Measurements from ENCODE around the gene STK32B. TPM values are rescaled to one million over a fixed set of nuclear protein-coding genes. Genes with fewer than 3 reads are reported as not detected.

The STK32B gene
- total RNA-seq, 1 experiment from 2014 or later: 17.4 TPM

DNA sequence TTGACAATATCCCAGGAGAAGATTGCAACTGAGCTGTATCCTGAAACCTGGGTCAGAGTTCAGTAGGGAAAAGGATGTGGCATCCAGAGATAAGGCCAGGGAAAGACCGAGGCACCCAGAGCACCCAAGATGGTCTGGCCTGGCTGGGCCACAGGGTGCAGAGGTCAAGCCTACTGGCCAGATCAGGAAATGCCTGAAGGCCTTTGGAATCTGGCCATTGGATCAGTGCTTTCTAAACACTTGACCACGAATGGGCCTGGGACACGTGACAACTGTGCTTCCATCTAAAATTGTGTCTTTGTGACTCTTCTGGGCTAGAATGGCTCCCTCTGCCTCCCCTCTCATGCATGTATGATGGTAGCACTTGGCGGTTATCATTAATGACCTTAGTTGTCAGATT is 340.2 kb downstream of the STK32B start:
- DNase-seq (ENCODE audit: low read depth): no peak

DNA sequence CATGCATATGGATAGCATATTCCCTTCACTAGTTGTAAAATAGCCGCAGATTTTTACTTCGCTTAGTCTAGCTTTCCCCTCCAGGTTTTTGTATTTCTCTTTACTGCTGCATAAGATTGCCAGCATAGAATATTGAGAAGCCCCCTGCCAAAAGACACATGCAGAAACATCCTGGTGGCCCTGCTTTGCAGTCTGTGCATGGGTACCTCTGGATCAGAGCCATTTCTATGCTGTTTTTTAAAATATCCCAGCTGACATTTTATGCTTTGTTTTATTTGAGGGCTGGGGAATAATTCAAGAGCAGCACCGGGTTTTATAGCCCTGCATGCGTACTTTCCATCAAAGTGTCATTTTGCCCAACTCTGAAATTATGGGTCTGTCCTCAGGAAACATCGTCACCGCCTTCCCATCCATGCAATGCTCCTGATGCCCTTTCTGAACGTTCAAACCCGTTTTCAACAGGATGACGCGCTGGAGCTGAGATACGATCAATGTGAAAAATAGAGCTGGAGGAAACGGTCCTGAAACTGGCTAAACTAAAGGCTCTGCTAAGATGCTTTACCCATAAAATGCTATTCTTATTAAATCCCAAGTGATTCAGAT is 342.7 kb downstream of the STK32B start:
- no peak for DNase-seq (ENCODE audit: low read depth)

DNA sequence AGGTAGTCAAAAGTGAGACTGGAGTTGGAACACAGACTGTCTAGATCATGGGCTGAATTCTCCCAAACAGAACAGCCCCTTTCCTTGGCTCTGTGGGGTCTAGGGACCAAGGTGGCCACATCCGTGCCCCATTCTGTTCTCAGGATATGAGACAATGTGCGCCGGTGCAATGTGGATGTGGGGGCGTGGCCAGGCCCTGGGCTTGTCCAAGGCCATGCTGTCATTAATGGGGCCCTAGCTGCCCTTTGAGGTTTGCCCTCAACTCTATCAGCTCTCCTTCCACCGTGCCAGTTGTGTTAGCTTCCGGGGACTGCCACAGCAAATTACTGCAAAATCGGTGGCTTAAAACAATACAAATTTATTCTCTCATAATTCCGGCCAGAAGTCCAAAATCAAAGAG is 344.5 kb downstream of the STK32B start:
- no peak for DNase-seq (ENCODE audit: low read depth)

DNA sequence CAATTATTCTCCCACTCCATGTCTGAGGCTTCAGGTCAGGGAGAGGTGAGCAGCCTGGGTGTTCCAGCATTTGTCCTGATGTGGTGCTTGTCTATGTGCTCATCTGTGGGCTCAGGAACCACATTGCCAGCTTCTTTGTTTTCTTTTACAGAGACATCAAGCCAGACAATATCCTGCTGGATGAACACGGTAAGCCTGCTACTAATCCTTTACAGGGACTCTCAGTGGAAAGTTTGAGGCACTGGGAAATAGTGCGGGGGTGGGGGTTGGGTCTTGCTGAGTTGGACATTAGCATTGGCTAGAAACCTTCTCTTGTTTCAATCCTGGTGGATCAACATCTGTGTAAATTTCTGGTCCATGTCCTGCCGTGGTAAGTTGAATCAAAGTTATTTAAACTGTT is 346.8 kb downstream of the STK32B start:
- no peak for DNase-seq (ENCODE audit: low read depth)

GRCh38 chr4:5399124-5399523 is 347.8 kb downstream of the STK32B start:
- DNase-seq (ENCODE audit: low read depth): peak; percentile 42

- no peak for DNase-seq (ENCODE audit: low read depth)
Measured at GRCh38 chr4:5399790-5400421, 348.6 kb downstream of the STK32B start.

DNA sequence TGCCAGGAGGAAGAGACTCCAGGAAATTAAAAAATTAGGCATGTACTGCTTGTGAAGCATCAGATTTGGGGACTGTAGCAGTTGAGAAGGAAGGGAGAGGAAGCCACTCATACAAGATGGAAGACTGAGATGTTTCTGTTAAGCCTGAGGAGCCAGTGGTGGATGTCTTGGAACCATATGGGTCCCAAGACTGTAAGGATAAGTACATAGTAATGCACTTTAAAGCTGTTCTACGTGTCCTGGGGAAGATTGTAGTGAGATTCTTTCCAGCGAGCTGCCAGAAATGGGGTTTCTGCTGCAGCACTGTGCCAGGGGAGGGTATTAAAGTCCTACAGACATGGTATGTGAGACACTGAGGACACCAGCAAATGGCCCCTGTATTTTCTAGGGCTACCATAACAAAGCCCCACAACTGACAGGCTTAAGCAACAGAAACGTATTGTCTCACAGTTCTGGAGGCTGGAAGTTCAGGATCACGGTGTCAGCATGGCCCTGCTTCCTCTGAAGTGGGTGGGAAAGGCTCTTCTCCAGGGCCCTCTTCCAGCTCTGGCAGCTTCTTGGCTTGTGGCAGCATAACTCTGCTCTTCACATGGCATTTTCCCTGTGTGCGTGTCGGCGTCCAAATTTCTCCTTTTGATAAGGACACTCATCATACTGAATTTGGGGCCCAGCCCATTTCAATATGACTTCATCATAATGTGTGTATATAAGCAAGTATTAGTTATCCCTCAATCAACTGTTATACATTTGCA is 352.6 kb downstream of the STK32B start:
- no peak for DNase-seq (ENCODE audit: low read depth)

DNA sequence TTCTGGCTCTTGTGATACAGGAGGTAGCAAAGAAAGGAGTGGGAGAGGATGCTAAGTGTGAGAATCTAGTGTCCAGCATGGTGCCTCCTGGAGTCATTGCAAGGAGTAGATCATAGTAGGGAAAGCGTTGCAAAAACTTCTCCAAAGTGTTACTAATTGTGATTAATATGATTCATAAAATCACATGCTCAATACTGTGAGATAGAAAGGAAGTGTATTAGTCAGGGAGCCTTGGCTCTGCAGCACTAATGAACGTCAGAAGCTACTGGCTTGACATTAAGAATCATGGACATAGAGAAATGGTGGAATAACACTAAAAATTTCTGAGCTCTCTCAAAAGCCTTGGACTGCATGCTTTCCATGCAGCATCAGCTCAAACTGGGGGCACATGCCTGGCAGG is 358.0 kb downstream of the STK32B start:
- no peak for DNase-seq (ENCODE audit: low read depth)

- peak; percentile 29 for DNase-seq (ENCODE audit: low read depth)
Measured at GRCh38 chr4:5409972-5410618, 358.8 kb downstream of the STK32B start.

GRCh38 chr4:5412296-5412695 is 361.0 kb downstream of the STK32B start:
- no peak for DNase-seq (ENCODE audit: low read depth)

- no peak for DNase-seq (ENCODE audit: low read depth)
Measured at GRCh38 chr4:5412751-5413150, 361.5 kb downstream of the STK32B start.

GRCh38 chr4:5416637-5417036 is 365.4 kb downstream of the STK32B start:
- DNase-seq (ENCODE audit: low read depth): no peak

DNA sequence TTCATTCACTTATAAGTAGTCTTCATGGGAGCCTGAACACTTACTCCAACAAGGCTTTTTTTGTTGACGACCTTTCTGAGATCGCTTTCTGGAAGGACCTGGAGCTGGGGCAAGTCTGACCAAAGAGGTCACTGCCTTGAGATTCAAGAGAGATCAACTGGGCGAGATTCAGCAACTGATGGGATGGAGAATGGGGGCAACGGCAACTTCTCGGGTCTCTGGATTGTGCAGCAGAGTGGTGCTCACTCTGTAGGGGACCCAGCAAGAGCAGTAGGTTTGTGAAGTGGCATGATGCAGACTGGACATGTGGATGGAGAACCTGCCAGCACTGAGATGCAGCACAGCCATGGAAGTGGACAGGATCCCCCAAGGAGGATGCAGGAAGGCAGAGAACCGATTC is 369.0 kb downstream of the STK32B start:
- DNase-seq (ENCODE audit: low read depth): no peak

- no peak for DNase-seq (ENCODE audit: low read depth)
Measured at GRCh38 chr4:5421416-5421815, 370.1 kb downstream of the STK32B start.

GRCh38 chr4:5422195-5422594 is 370.9 kb downstream of the STK32B start:
- DNase-seq (ENCODE audit: low read depth): no peak

GRCh38 chr4:5423670-5424069 is 372.4 kb downstream of the STK32B start:
- no peak for DNase-seq (ENCODE audit: low read depth)

- no peak for DNase-seq (ENCODE audit: low read depth)
Measured at GRCh38 chr4:5424211-5424610, 372.9 kb downstream of the STK32B start.

- DNase-seq (ENCODE audit: low read depth): no peak
Measured at GRCh38 chr4:5424901-5425300, 373.6 kb downstream of the STK32B start.

DNA sequence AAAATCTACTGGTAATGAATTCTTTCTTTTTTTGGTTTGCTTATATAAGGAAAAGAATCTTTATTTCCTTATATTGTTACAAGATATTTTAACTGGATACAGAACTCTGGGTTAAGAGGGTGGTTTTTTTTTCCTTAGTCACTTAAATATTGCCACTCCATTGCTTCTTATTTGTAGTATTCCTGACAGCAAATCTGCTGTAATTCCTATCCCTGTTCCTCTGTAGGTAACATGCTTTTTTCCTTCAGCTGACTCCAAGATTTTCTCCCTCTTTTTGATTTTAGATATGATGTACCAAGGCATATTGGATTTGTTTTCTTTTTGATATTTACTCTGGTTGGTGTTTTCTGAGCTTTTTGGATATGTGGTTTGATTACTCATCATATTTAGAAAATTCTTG is 378.5 kb downstream of the STK32B start:
- DNase-seq (ENCODE audit: low read depth): no peak

GRCh38 chr4:5433196-5433595 is 381.9 kb downstream of the STK32B start:
- no peak for DNase-seq (ENCODE audit: low read depth)

DNA sequence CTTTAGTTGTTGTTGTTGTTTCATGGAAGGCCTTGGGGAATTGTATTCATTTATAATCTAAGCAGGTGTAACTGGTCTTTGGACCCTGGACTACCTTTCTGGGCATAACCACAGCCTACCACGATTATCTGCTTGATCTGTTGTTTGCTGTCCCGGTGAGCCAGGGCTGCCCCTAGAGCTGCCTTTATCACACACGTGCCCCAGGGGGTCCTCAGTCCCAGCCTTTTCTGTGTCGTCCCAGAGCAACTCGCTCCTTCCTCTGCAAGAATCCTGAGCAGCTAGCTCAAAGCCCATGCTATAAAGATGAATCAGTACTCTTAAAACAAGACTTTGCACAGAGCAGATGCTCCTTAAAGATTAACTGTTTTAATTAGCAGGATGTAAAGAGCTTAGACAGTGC is 383.9 kb downstream of the STK32B start:
- no peak for DNase-seq (ENCODE audit: low read depth)

GRCh38 chr4:5435823-5436222 is 384.5 kb downstream of the STK32B start:
- DNase-seq (ENCODE audit: low read depth): no peak

All from Daoy (cell line).